ENCODE measurements around the gene NELL2. TPM values are rescaled to one million over a fixed set of nuclear protein-coding genes. Genes with fewer than 3 reads are reported as not detected.
A peak's percentile ranks its signal among the peaks of the same experiment; 100 is the strongest.

Gene NELL2
- total RNA-seq, 1 experiment from 2014 or later: 596 TPM

- Histone ChIP-seq H3K27me3 (replicated peaks; ENCODE audit: insufficient read depth, low read depth, low read length, poor library complexity) (no peaks in the 10 kb centered on the region), H3K9me3 (ENCODE audit: low read depth, low read length, poor library complexity, severe bottlenecking) (no peaks in the 10 kb centered on the region), H3K36me3 (ENCODE audit: insufficient read depth, low read length, poor library complexity, severe bottlenecking) (peaks cover 63% of the 10 kb centered on the region), H3K27ac (ENCODE audit: low read depth, low read length, poor library complexity, severe bottlenecking) (peak overlapping the region; percentile 5), H3K4me1 (ENCODE audit: insufficient read depth, low read length, poor library complexity, severe bottlenecking) (peaks cover 31% of the 10 kb centered on the region), H3K4me3 (ENCODE audit: low read depth, low read length, poor library complexity, severe bottlenecking) (no peak overlapping the region)
- POLR2A ChIA-PET (ENCODE audit: low non-redundant PET): no interaction called here
- DNase-seq (ENCODE audit: low spot score): peak; percentile 65
- no peak for TF ChIP-seq CTCF (conservative IDR thresholded peaks at IDR 0.05; ENCODE audit: low read depth, low read length)
- no peak for TF ChIP-seq EZH2 (IDR thresholded peaks at IDR 0.05; ENCODE audit: borderline replicate concordance, low read depth, low read length, poor library complexity, severe bottlenecking)
- CTCF ChIA-PET: no interaction called here
- intact Hi-C loops (cut with micrococcal nuclease; ENCODE audit: unreplicated experiment): loop anchor here (10.0 kb wide), 1 partner anchor 166 kb away; the partner anchor contains the start of gene NELL2
- no TSS peak for BruUV-seq (replicated peaks)
Measured at GRCh38 chr12:44709166-44709565, 166.9 kb downstream of the NELL2 start.

- no peaks in the 10 kb centered on the region for H3K9me3 ChIP-seq (ENCODE audit: low read depth, low read length, poor library complexity, severe bottlenecking)
- no peak overlapping the region for H3K4me3 ChIP-seq (ENCODE audit: low read depth, low read length, poor library complexity, severe bottlenecking)
- no peaks in the 10 kb centered on the region for H3K27me3 ChIP-seq (replicated peaks; ENCODE audit: insufficient read depth, low read depth, low read length, poor library complexity)
- peaks cover 36% of the 10 kb centered on the region for H3K4me1 ChIP-seq (ENCODE audit: insufficient read depth, low read length, poor library complexity, severe bottlenecking)
- no peak overlapping the region for H3K27ac ChIP-seq (ENCODE audit: low read depth, low read length, poor library complexity, severe bottlenecking)
- CTCF ChIA-PET: no interaction called here
- no peak for TF ChIP-seq CTCF (conservative IDR thresholded peaks at IDR 0.05; ENCODE audit: low read depth, low read length)
- TF ChIP-seq EZH2 (IDR thresholded peaks at IDR 0.05; ENCODE audit: borderline replicate concordance, low read depth, low read length, poor library complexity, severe bottlenecking): no peak
- H3K36me3 ChIP-seq (ENCODE audit: insufficient read depth, low read length, poor library complexity, severe bottlenecking): peaks cover 58% of the 10 kb centered on the region
- intact Hi-C loops (cut with micrococcal nuclease; ENCODE audit: unreplicated experiment): loop anchor here (10.0 kb wide), 1 partner anchor 167 kb away; the partner anchor contains the start of gene NELL2
- BruUV-seq (replicated peaks): no TSS peak
- DNase-seq (ENCODE audit: low spot score): no peak
- POLR2A ChIA-PET (ENCODE audit: low non-redundant PET): no interaction called here
Measured at GRCh38 chr12:44708218-44708617, 167.9 kb downstream of the NELL2 start.

- H3K36me3 ChIP-seq (ENCODE audit: insufficient read depth, low read length, poor library complexity, severe bottlenecking): peaks cover 57% of the 10 kb centered on the region
- no peaks in the 10 kb centered on the region for H3K9me3 ChIP-seq (ENCODE audit: low read depth, low read length, poor library complexity, severe bottlenecking)
- POLR2A ChIA-PET (ENCODE audit: low non-redundant PET): no interaction called here
- peak overlapping the region; percentile 38 for H3K27ac ChIP-seq (ENCODE audit: low read depth, low read length, poor library complexity, severe bottlenecking)
- peaks cover 43% of the 10 kb centered on the region for H3K4me1 ChIP-seq (ENCODE audit: insufficient read depth, low read length, poor library complexity, severe bottlenecking)
- no peaks in the 10 kb centered on the region for H3K27me3 ChIP-seq (replicated peaks; ENCODE audit: insufficient read depth, low read depth, low read length, poor library complexity)
- intact Hi-C loops (cut with micrococcal nuclease; ENCODE audit: unreplicated experiment): loop anchor here (10.0 kb wide), 1 partner anchor 171 kb away; the partner anchor contains the start of gene NELL2
- DNase-seq (ENCODE audit: low spot score): peak; percentile 74
- no TSS peak for BruUV-seq (replicated peaks)
- TF ChIP-seq CTCF (conservative IDR thresholded peaks at IDR 0.05; ENCODE audit: low read depth, low read length): no peak
- TF ChIP-seq EZH2 (IDR thresholded peaks at IDR 0.05; ENCODE audit: borderline replicate concordance, low read depth, low read length, poor library complexity, severe bottlenecking): no peak
- H3K4me3 ChIP-seq (ENCODE audit: low read depth, low read length, poor library complexity, severe bottlenecking): no peak overlapping the region
- CTCF ChIA-PET: interaction anchor here (0.6 kb wide), 1 partner anchor 166 kb away, joined by 3 read pairs; no protein-coding TSS in a partner anchor
Measured at GRCh38 chr12:44703182-44703910, 172.8 kb downstream of the NELL2 start.

Data from A673 (cell line).